ENCODE results near the gene ERICH3. TPM values are rescaled to one million over a fixed set of nuclear protein-coding genes. Genes with fewer than 3 reads are reported as not detected.

Gene ERICH3
- polyA plus RNA-seq (ENCODE audit: insufficient read length in 4 of 4) = under 1 TPM; 0.45 to 0.53 (median 0.49) TPM

- no peak for DNase-seq (ENCODE audit: low read depth in 4 of 4, low spot score in 3 of 4)
Observed at GRCh38 chr1:74673351-74674111, at the start of gene ERICH3. Gene ERICH3 (minus strand): TSS chr1:74673792. CDS start chr1:74673519, 273 bp downstream.

GRCh38 chr1:74717626-74718025 lies 44.0 kb upstream of the ERICH3 start:
- DNase-seq (ENCODE audit: low read depth in 4 of 4, low spot score in 3 of 4) = no peak

- no peak for DNase-seq (ENCODE audit: low read depth in 4 of 4, low spot score in 3 of 4)
Observed at GRCh38 chr1:74716822-74717221, 43.2 kb upstream of the ERICH3 start.

- no peak for DNase-seq (ENCODE audit: low read depth in 4 of 4, low spot score in 3 of 4)
Observed at GRCh38 chr1:74715806-74716205, 42.2 kb upstream of the ERICH3 start.

GRCh38 chr1:74715236-74715502 lies 41.6 kb upstream of the ERICH3 start:
- DNase-seq (ENCODE audit: low read depth in 4 of 4, low spot score in 3 of 4) = no peak

- DNase-seq (ENCODE audit: low read depth in 4 of 4, low spot score in 3 of 4) = no peak
Observed at GRCh38 chr1:74714429-74715235, 41.0 kb upstream of the ERICH3 start.

- no peak for DNase-seq (ENCODE audit: low read depth in 4 of 4, low spot score in 3 of 4)
Observed at GRCh38 chr1:74713849-74714248, 40.3 kb upstream of the ERICH3 start.

GRCh38 chr1:74712881-74713280 lies 39.3 kb upstream of the ERICH3 start:
- no peak for DNase-seq (ENCODE audit: low read depth in 4 of 4, low spot score in 3 of 4)

GRCh38 chr1:74703386-74704182 lies 30.0 kb upstream of the ERICH3 start:
- no peak for DNase-seq (ENCODE audit: low read depth in 4 of 4, low spot score in 3 of 4)

GRCh38 chr1:74699331-74699730 lies 25.7 kb upstream of the ERICH3 start:
- DNase-seq (ENCODE audit: low read depth in 4 of 4, low spot score in 3 of 4) = no peak

- DNase-seq (ENCODE audit: low read depth in 4 of 4, low spot score in 3 of 4) = no peak
Observed at GRCh38 chr1:74697832-74698231, 24.2 kb upstream of the ERICH3 start.

- DNase-seq (ENCODE audit: low read depth in 4 of 4, low spot score in 3 of 4) = no peak
Observed at GRCh38 chr1:74693473-74693872, 19.9 kb upstream of the ERICH3 start.

GRCh38 chr1:74690909-74691308 lies 17.3 kb upstream of the ERICH3 start:
- DNase-seq (ENCODE audit: low read depth in 4 of 4, low spot score in 3 of 4) = no peak

- no peak for DNase-seq (ENCODE audit: low read depth in 4 of 4, low spot score in 3 of 4)
Observed at GRCh38 chr1:74690364-74690696, 16.7 kb upstream of the ERICH3 start.

- DNase-seq (ENCODE audit: low read depth in 4 of 4, low spot score in 3 of 4) = peak in 3 of 4 donors; percentile 51 to 64 (median 53)
Observed at GRCh38 chr1:74689621-74690363, 16.2 kb upstream of the ERICH3 start.

- DNase-seq (ENCODE audit: low read depth in 4 of 4, low spot score in 3 of 4) = no peak
Observed at GRCh38 chr1:74686928-74687327, 13.3 kb upstream of the ERICH3 start.

- DNase-seq (ENCODE audit: low read depth in 4 of 4, low spot score in 3 of 4) = no peak
Observed at GRCh38 chr1:74684301-74684700, 10.7 kb upstream of the ERICH3 start.

GRCh38 chr1:74683656-74684055 lies 10.1 kb upstream of the ERICH3 start:
- DNase-seq (ENCODE audit: low read depth in 4 of 4, low spot score in 3 of 4) = no peak

GRCh38 chr1:74681851-74682250 lies 8.3 kb upstream of the ERICH3 start:
- no peak for DNase-seq (ENCODE audit: low read depth in 4 of 4, low spot score in 3 of 4)

GRCh38 chr1:74681449-74681848 lies 7.9 kb upstream of the ERICH3 start:
- no peak for DNase-seq (ENCODE audit: low read depth in 4 of 4, low spot score in 3 of 4)

- DNase-seq (ENCODE audit: low read depth in 4 of 4, low spot score in 3 of 4) = no peak
Observed at GRCh38 chr1:74681001-74681400, 7.4 kb upstream of the ERICH3 start.
